Endometrium (tissue), 2 donors: ENCODE data around the gene DENND6A.
A peak's percentile ranks its signal among the peaks of the same experiment; 100 is the strongest.
"Not testable (repeated sequence)": the region's sequence is repeated elsewhere in the genome, so short reads cannot be mapped to it uniquely, and the experiment has no call there.

ENCODE experiments used
- FAIRE-seq: peaks from 2 replicates; lab custom pipeline; 2012; peaks lifted over from hg19 to GRCh38; lab: Jason Lieb, UNC
- donor health status: control.
- donor health status: control.

Gene DENND6A

GRCh38 chr3:57692396-57693147 is at the start of gene DENND6A:
Gene DENND6A (minus strand): TSS chr3:57693077. CDS start chr3:57693018, 59 bp downstream.
- no peak for FAIRE-seq

- peak; percentile 12 for FAIRE-seq
These were observed 47.1 kb upstream of the DENND6A start for GRCh38 chr3:57740027-57740426.

GRCh38 chr3:57738391-57738790 is 45.5 kb upstream of the DENND6A start:
- FAIRE-seq, result no peak

GRCh38 chr3:57737840-57738239 is 45.0 kb upstream of the DENND6A start:
- FAIRE-seq, result no peak

- no peak for FAIRE-seq
These were observed 42.5 kb upstream of the DENND6A start for GRCh38 chr3:57735405-57735804.

- no peak for FAIRE-seq
These were observed 40.9 kb upstream of the DENND6A start for GRCh38 chr3:57733790-57734189.

GRCh38 chr3:57731311-57731710 is 38.4 kb upstream of the DENND6A start:
- FAIRE-seq, result no peak

GRCh38 chr3:57730682-57731081 is 37.8 kb upstream of the DENND6A start:
- no peak for FAIRE-seq

GRCh38 chr3:57729334-57730045 is 36.6 kb upstream of the DENND6A start:
- no peak for FAIRE-seq

GRCh38 chr3:57727106-57727505 is 34.2 kb upstream of the DENND6A start:
- no peak for FAIRE-seq

GRCh38 chr3:57726397-57726796 is 33.5 kb upstream of the DENND6A start:
- no peak for FAIRE-seq

- no peak for FAIRE-seq
These were observed 25.2 kb upstream of the DENND6A start for GRCh38 chr3:57718118-57718517.

- no peak for FAIRE-seq
These were observed 24.5 kb upstream of the DENND6A start for GRCh38 chr3:57717205-57717868.

GRCh38 chr3:57715686-57716085 is 22.8 kb upstream of the DENND6A start:
- FAIRE-seq, result no peak

GRCh38 chr3:57709559-57709958 is 16.7 kb upstream of the DENND6A start:
- no peak for FAIRE-seq

- no peak for FAIRE-seq
These were observed 16.2 kb upstream of the DENND6A start for GRCh38 chr3:57709031-57709430.

GRCh38 chr3:57706462-57706861 is 13.6 kb upstream of the DENND6A start:
- FAIRE-seq, result no peak

- not testable (repeated sequence) for FAIRE-seq
These were observed 12.5 kb upstream of the DENND6A start for GRCh38 chr3:57705351-57705750.

- no peak for FAIRE-seq
These were observed 8.9 kb upstream of the DENND6A start for GRCh38 chr3:57701781-57702180.

- no peak for FAIRE-seq
These were observed 7.9 kb upstream of the DENND6A start for GRCh38 chr3:57700737-57701136.

- no peak for FAIRE-seq
These were observed 6.7 kb upstream of the DENND6A start for GRCh38 chr3:57699591-57699990.

GRCh38 chr3:57696801-57697321 is 4.0 kb upstream of the DENND6A start:
- FAIRE-seq, result no peak

GRCh38 chr3:57694146-57694545 is 1.3 kb upstream of the DENND6A start:
- FAIRE-seq, result no peak
